Adipocyte (in vitro differentiated cells): ENCODE results near the gene ZBTB21.

ENCODE experiments used
- DNase-seq: peaks from one replicate; pipeline ENCODE4 v3.0.0-alpha.2; 2015; ENCODE audit warnings: low read depth
- H3K27me3 ChIP-seq: replicated peaks from 2 replicates; pipeline ENCODE4 v1.7.0; 2013; ENCODE audit warnings: mild to moderate bottlenecking, low read length, moderate library complexity; ENCODE audit not compliant: control insufficient read depth, insufficient read depth
- H3K36me3 ChIP-seq: 2 replicates; pipeline ENCODE4 v1.7.0; 2013; ENCODE audit warnings: low read length, mild to moderate bottlenecking, moderate library complexity; ENCODE audit not compliant: control insufficient read depth, insufficient read depth, severe bottlenecking
- H3K4me1 ChIP-seq: 2 replicates; pipeline ENCODE4 v1.7.0; 2013; ENCODE audit warnings: mild to moderate bottlenecking, low read length, moderate library complexity; ENCODE audit not compliant: control insufficient read depth, insufficient read depth
- H3K4me3 ChIP-seq: 2 replicates; pipeline ENCODE4 v1.7.0; 2013; ENCODE audit warnings: mild to moderate bottlenecking, low read length, moderate library complexity
- H3K9ac ChIP-seq: 2 replicates; pipeline ENCODE4 v1.7.0; 2013; ENCODE audit warnings: mild to moderate bottlenecking, low read length, moderate library complexity
- H3K9me3 ChIP-seq: 2 replicates; pipeline ENCODE4 v1.7.0; 2013; ENCODE audit warnings: mild to moderate bottlenecking, low read length, moderate library complexity; ENCODE audit not compliant: control insufficient read depth

Gene ZBTB21

DNA sequence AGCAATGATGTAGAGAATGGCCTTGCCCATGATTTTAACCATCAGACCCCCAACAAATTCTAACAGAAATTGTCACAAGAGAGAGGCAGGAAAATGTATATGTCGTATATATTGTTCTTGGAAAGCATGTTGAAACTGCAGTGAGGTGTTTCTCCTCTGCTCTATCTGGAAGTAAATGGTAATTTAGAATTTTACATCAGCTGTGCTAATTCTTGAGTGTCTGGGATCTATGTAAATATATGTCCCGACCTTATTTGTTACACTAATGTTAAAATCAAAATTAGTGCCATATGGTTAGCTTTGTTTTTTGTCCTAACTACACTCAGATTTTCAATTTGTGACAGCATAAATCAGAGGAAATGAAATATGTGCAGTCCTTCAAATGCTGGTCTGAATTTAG is 20.5 kb downstream of the ZBTB21 start:
- Histone ChIP-seq H3K27me3 (no peaks in the 10 kb centered on the region), H3K36me3 (peaks cover 33% of the 10 kb centered on the region), H3K4me3 (no peak overlapping the region)

DNA sequence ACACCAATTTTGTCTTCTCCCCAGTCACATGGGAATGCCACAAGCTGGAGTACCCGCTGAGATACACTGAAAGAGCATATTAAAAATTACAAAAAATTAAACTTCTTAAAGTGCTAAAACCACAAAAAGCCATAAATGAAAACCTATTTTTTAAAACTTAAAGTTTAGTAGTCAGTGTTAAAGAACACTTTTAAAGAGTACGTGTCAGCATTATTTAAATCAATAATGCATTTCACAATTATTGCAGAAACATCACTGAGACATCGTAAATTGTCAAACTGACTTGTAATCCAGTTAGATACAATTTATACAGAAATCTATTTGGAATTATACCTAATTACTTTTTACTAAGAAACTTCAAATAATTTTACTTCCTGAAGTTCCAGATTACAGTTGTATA is 22.9 kb downstream of the ZBTB21 start:
- H3K4me3 ChIP-seq: no peak overlapping the region
- no peaks in the 10 kb centered on the region for H3K9me3 ChIP-seq
- peaks cover 25% of the 10 kb centered on the region for H3K36me3 ChIP-seq
- no peaks in the 10 kb centered on the region for H3K4me1 ChIP-seq
- DNase-seq: no peak
- H3K9ac ChIP-seq: no peak overlapping the region
- no peaks in the 10 kb centered on the region for H3K27me3 ChIP-seq

More for the DNA sequence above, 20.5 kb downstream of the ZBTB21 start:
- Histone ChIP-seq H3K9ac (no peak overlapping the region), H3K4me1 (peaks cover 18% of the 10 kb centered on the region), H3K9me3 (no peaks in the 10 kb centered on the region)
- no peak for DNase-seq

DNA sequence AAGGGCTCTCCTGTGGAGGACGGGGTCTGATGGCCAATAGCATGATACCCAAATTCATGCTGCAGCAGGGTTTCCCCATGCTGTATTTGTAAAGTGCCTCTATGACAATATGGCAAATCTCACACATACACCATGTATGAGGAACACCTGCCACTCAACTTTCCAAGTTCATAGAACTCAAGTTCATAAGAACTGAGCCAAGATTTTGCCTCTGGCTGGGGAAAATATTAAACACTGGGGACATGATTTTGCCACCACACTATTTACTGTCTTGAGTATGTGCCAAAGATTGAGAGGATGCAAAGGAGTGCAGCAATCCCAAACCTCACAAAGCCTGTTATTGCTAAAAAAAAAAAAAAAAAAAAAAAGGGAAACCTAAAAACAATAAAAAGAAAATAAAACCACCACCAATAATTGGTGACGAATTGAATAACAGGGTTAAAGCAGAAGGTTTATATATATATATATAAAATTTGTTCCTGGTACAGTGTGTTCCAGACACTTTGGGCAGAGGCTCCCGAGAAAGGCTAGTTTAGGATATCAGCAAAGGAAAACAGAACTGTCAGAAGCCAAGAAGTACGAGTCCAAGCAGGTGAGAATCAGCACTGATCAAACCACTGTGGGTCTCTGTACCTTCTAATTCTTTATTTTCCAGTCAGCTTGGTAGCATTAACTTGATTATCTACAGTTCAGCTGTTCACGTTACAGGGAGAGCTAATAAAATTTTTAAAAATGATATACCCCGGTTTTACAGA is 24.3 kb downstream of the ZBTB21 start:
- Histone ChIP-seq H3K4me3 (no peak overlapping the region), H3K9me3 (no peaks in the 10 kb centered on the region), H3K27me3 (no peaks in the 10 kb centered on the region), H3K9ac (no peak overlapping the region), H3K36me3 (peaks cover 10% of the 10 kb centered on the region), H3K4me1 (no peaks in the 10 kb centered on the region)
- DNase-seq: no peak

- no peak overlapping the region for H3K4me3 ChIP-seq
- H3K27me3 ChIP-seq: no peaks in the 10 kb centered on the region
- no peaks in the 10 kb centered on the region for H3K36me3 ChIP-seq
- no peaks in the 10 kb centered on the region for H3K4me1 ChIP-seq
- H3K9me3 ChIP-seq: peaks cover 5% of the 10 kb centered on the region
- no peak overlapping the region for H3K9ac ChIP-seq
- DNase-seq: no peak
Observed at GRCh38 chr21:41983229-41983628, 26.9 kb downstream of the ZBTB21 start.

- H3K4me3 ChIP-seq: no peak overlapping the region
- no peak overlapping the region for H3K9ac ChIP-seq
- H3K9me3 ChIP-seq: peaks cover 5% of the 10 kb centered on the region
- no peaks in the 10 kb centered on the region for H3K4me1 ChIP-seq
- no peaks in the 10 kb centered on the region for H3K36me3 ChIP-seq
- no peaks in the 10 kb centered on the region for H3K27me3 ChIP-seq
- no peak for DNase-seq
Observed at GRCh38 chr21:41980561-41980960, 29.6 kb downstream of the ZBTB21 start.

GRCh38 chr21:41979751-41980369 is 30.3 kb downstream of the ZBTB21 start:
- H3K36me3 ChIP-seq: no peaks in the 10 kb centered on the region
- no peak overlapping the region for H3K9ac ChIP-seq
- no peaks in the 10 kb centered on the region for H3K4me1 ChIP-seq
- H3K27me3 ChIP-seq: no peaks in the 10 kb centered on the region
- no peak for DNase-seq
- H3K4me3 ChIP-seq: no peak overlapping the region
- peaks cover 5% of the 10 kb centered on the region for H3K9me3 ChIP-seq

- no peaks in the 10 kb centered on the region for H3K36me3 ChIP-seq
- no peak overlapping the region for H3K9ac ChIP-seq
- no peaks in the 10 kb centered on the region for H3K27me3 ChIP-seq
- H3K9me3 ChIP-seq: peaks cover 5% of the 10 kb centered on the region
- no peaks in the 10 kb centered on the region for H3K4me1 ChIP-seq
- DNase-seq: no peak
- no peak overlapping the region for H3K4me3 ChIP-seq
Observed at GRCh38 chr21:41979335-41979734, 30.8 kb downstream of the ZBTB21 start.

GRCh38 chr21:41977034-41977950 is 32.9 kb downstream of the ZBTB21 start:
- H3K4me1 ChIP-seq: no peaks in the 10 kb centered on the region
- DNase-seq: no peak
- peaks cover 5% of the 10 kb centered on the region for H3K9me3 ChIP-seq
- H3K36me3 ChIP-seq: no peaks in the 10 kb centered on the region
- H3K4me3 ChIP-seq: no peak overlapping the region
- H3K27me3 ChIP-seq: no peaks in the 10 kb centered on the region
- no peak overlapping the region for H3K9ac ChIP-seq

GRCh38 chr21:41976611-41977010 is 33.5 kb downstream of the ZBTB21 start:
- no peak for DNase-seq
- Histone ChIP-seq H3K36me3 (no peaks in the 10 kb centered on the region), H3K4me1 (no peaks in the 10 kb centered on the region), H3K4me3 (no peak overlapping the region), H3K27me3 (no peaks in the 10 kb centered on the region), H3K9ac (no peak overlapping the region), H3K9me3 (peaks cover 5% of the 10 kb centered on the region)

- Histone ChIP-seq H3K9ac (no peak overlapping the region), H3K9me3 (peaks cover 5% of the 10 kb centered on the region), H3K36me3 (no peaks in the 10 kb centered on the region), H3K27me3 (no peaks in the 10 kb centered on the region), H3K4me3 (no peak overlapping the region), H3K4me1 (no peaks in the 10 kb centered on the region)
- DNase-seq: no peak
Observed at GRCh38 chr21:41975391-41976272, 34.5 kb downstream of the ZBTB21 start.
